IMR-90 (cell line): Measurements from ENCODE around the gene CAMSAP3. TPM values are rescaled to one million over a fixed set of nuclear protein-coding genes. Genes with fewer than 3 reads are reported as not detected.

Source experiments
- ATAC-seq: fragments of 200-7000 bp; cut with Tn5 transposase; 2 replicates; pipeline ENCODE4 v1.9.1; 2020; ENCODE audit warnings: low read depth, mild to moderate bottlenecking, moderate library complexity
- BruUV-seq: library from RNA; stranded (reverse); fragments of 400-500 nt; replicated peaks from 2 replicates; lab custom pipeline; 2021; lab: Mats Ljungman, UMichigan
- CTCF ChIA-PET: fragments of 300-600 bp; formaldehyde crosslinking; extraction: SDS; loops from one replicate; lab custom pipeline; 2021; ENCODE audit warnings: antibody characterized with exemption; lab: Yijun Ruan, JAX
- POLR2A ChIA-PET: fragments of 300-600 bp; sonication (Branson Sonifier 250); formaldehyde crosslinking; loops from one replicate; lab custom pipeline; 2022; ENCODE audit warnings: antibody characterized with exemption; ENCODE audit not compliant: unreplicated experiment; lab: Charles Lee
- DNase-seq: peaks from one replicate; pipeline ENCODE4 v3.0.0; 2013
- H2AFZ ChIP-seq: replicated peaks from 2 replicates; pipeline ENCODE3; 2013; ENCODE audit warnings: low read length, mild to moderate bottlenecking; ENCODE audit not compliant: poor library complexity
- H2AK5ac ChIP-seq: 2 replicates; pipeline ENCODE4 v1.6.1; 2013; ENCODE audit warnings: low read depth, low read length, inconsistent platforms
- H2AK9ac ChIP-seq: replicated peaks from 2 replicates; pipeline ENCODE3; 2013; ENCODE audit warnings: mild to moderate bottlenecking, low read depth, low read length, moderate library complexity; ENCODE audit not compliant: poor library complexity
- H2BK120ac ChIP-seq: 2 replicates; pipeline ENCODE4 v1.6.1; 2013; ENCODE audit warnings: low read depth, low read length, inconsistent platforms
- H2BK15ac ChIP-seq: 3 replicates; pipeline ENCODE4 v1.6.1; 2013; ENCODE audit warnings: low read depth, low read length, inconsistent platforms
- H2BK20ac ChIP-seq: 2 replicates; pipeline ENCODE4 v1.6.1; 2013; ENCODE audit warnings: low read depth, mild to moderate bottlenecking, inconsistent platforms, low read length, moderate library complexity
- H2BK5ac ChIP-seq: 2 replicates; pipeline ENCODE4 v1.6.1; 2013; ENCODE audit warnings: mild to moderate bottlenecking, low read depth, low read length, inconsistent platforms; ENCODE audit not compliant: poor library complexity, severe bottlenecking
- H3K14ac ChIP-seq: replicated peaks from 2 replicates; pipeline ENCODE4 v1.6.1; 2013; ENCODE audit warnings: low read depth, low read length, inconsistent platforms
- H3K18ac ChIP-seq: 2 replicates; pipeline ENCODE4 v1.6.1; 2013; ENCODE audit warnings: low read depth, low read length, control low read depth
- H3K23ac ChIP-seq: 2 replicates; pipeline ENCODE4 v1.6.1; 2013; ENCODE audit warnings: low read depth, low read length, inconsistent platforms
- H3K27ac ChIP-seq: 2 replicates; pipeline ENCODE4 v1.5.1; 2013; ENCODE audit warnings: mild to moderate bottlenecking, control low read depth, low read length; ENCODE audit not compliant: insufficient read depth
- H3K27me3 ChIP-seq: 2 replicates; pipeline ENCODE4 v1.6.1; 2013; ENCODE audit warnings: low read length; ENCODE audit not compliant: control insufficient read depth, insufficient read depth
- H3K36me3 ChIP-seq: 2 replicates; pipeline ENCODE4 v1.6.1; 2013; ENCODE audit warnings: low read length, mixed read lengths; ENCODE audit not compliant: control insufficient read depth, insufficient read depth
- H3K4ac ChIP-seq: 2 replicates; pipeline ENCODE4 v1.6.1; 2013; ENCODE audit warnings: low read depth, low read length, inconsistent platforms
- H3K4me1 ChIP-seq: 2 replicates; pipeline ENCODE4 v1.6.1; 2013; ENCODE audit warnings: low read length, mixed read lengths; ENCODE audit not compliant: control insufficient read depth, insufficient read depth
- H3K4me2 ChIP-seq: 2 replicates; pipeline ENCODE4 v1.6.1; 2013; ENCODE audit warnings: low read depth, mild to moderate bottlenecking, control low read depth, low read length, moderate library complexity
- H3K4me3 ChIP-seq: 2 replicates; pipeline ENCODE4 v1.5.1; 2013; ENCODE audit warnings: low read depth, mild to moderate bottlenecking, control low read depth, low read length, moderate library complexity; ENCODE audit not compliant: insufficient read depth
- H3K56ac ChIP-seq: 2 replicates; pipeline ENCODE4 v1.6.1; 2013; ENCODE audit warnings: low read length, inconsistent platforms; ENCODE audit not compliant: insufficient read depth; ENCODE audit errors: extremely low read depth
- H3K79me1 ChIP-seq, 2 experiments: 2 replicates each; pipeline ENCODE4 v1.6.1; 2013; ENCODE audit warnings: low read length in 2 of 2, inconsistent platforms in 1 of 2, low read depth in 1 of 2
- H3K9ac ChIP-seq: 2 replicates; pipeline ENCODE4 v1.6.1; 2013; ENCODE audit warnings: low read depth, low read length, control low read depth
- H3K9me1 ChIP-seq: 2 replicates; pipeline ENCODE4 v1.6.1; 2013; ENCODE audit warnings: low read length, inconsistent platforms; ENCODE audit not compliant: insufficient read depth
- H3K9me3 ChIP-seq: 2 replicates; pipeline ENCODE4 v1.6.1; 2013; ENCODE audit warnings: low read length; ENCODE audit not compliant: control insufficient read depth, insufficient read depth
- H4K20me1 ChIP-seq: 2 replicates; pipeline ENCODE4 v1.6.1; 2013; ENCODE audit warnings: low read length, inconsistent platforms; ENCODE audit not compliant: insufficient read depth
- H4K5ac ChIP-seq: 2 replicates; pipeline ENCODE4 v1.6.1; 2013; ENCODE audit warnings: mild to moderate bottlenecking, low read depth, low read length, control low read depth
- H4K8ac ChIP-seq, 2 experiments: 2 replicates each; pipeline ENCODE4 v1.6.1; 2013; ENCODE audit warnings: low read depth in 2 of 2, low read length in 2 of 2, control low read depth in 1 of 2, inconsistent platforms in 1 of 2
- H4K91ac ChIP-seq: 2 replicates; pipeline ENCODE4 v1.6.1; 2013; ENCODE audit warnings: low read depth, low read length, inconsistent platforms; ENCODE audit not compliant: insufficient read depth
- CEBPB ChIP-seq: IDR thresholded peaks from 2 replicates; pipeline ENCODE4 v1.6.1; 2012; ENCODE audit warnings: low read depth, low read length, improper control_type of control experiment
- CTCF ChIP-seq: conservative IDR thresholded peaks from 2 replicates; pipeline ENCODE4 v1.5.1; 2012; ENCODE audit warnings: mild to moderate bottlenecking, low read depth, low read length, improper control_type of control experiment
- MAFK ChIP-seq: IDR thresholded peaks from 2 replicates; pipeline ENCODE4 v1.6.1; 2012; ENCODE audit warnings: low read depth, low read length, improper control_type of control experiment
- NFE2L2 ChIP-seq: fragments of 150-350 bp; IDR thresholded peaks from 2 replicates; pipeline ENCODE4 v1.6.1; 2016; ENCODE audit warnings: low read depth, mild to moderate bottlenecking, low read length
- RAD21 ChIP-seq: IDR thresholded peaks from 2 replicates; pipeline ENCODE4 v1.6.1; 2012; ENCODE audit warnings: low read length, improper control_type of control experiment
- RCOR1 ChIP-seq: IDR thresholded peaks from 2 replicates; pipeline ENCODE4 v1.6.1; 2012; ENCODE audit warnings: mild to moderate bottlenecking, low read length, improper control_type of control experiment; ENCODE audit not compliant: insufficient replicate concordance
- RFX5 ChIP-seq: IDR thresholded peaks from 2 replicates; pipeline ENCODE4 v1.8.0; 2012; ENCODE audit warnings: low read depth, mild to moderate bottlenecking, low read length, moderate library complexity
- USF2 ChIP-seq: fragments of 150-350 bp; IDR thresholded peaks from 2 replicates; pipeline ENCODE4 v1.6.1; 2017; ENCODE audit warnings: mild to moderate bottlenecking, antibody characterized with exemption, low read length, low read depth
- WGBS, 2 experiments: methylation state at CpG; one replicate each; pipeline versions ENCODE4 v1.1.5 to v1.1.7; 2013; ENCODE audit warnings: missing lambda C conversion rate in 2 of 2; ENCODE audit not compliant: insufficient read length in 1 of 2; ENCODE audit errors: extremely low coverage in 2 of 2; 5-methylcytosine and 5-hydroxymethylcytosine counted together
- dilution Hi-C: fragments of 300-500 bp; cut with HindIII; formaldehyde crosslinking; loops from one replicate; pipeline ENCODE4 v1.14.3; 2018; ENCODE audit warnings: low sequenced_read_pairs; ENCODE audit not compliant: unreplicated experiment
- in situ Hi-C: fragments of 300-500 bp; cut with MboI; formaldehyde crosslinking; loops from 3 replicates; pipeline ENCODE4 v1.14.3; 2019; ENCODE audit warnings: low sequenced_read_pairs, inconsistent platforms, mixed read lengths
- intact Hi-C: fragments of 100-400 bp; cut with micrococcal nuclease; formaldehyde crosslinking; loops from 2 replicates; pipeline ENCODE4 v1.10.0; 2022
- polyA plus RNA-seq, 3 experiments: library from polyadenylated mRNA; depleted of rRNA; stranded (reverse); fragments of >200 nt; gene quantifications; 2 replicates each; pipeline ENCODE4 v1.2.3, GENCODE V29; 2012; ENCODE audit warnings: low replicate concordance in 1 of 3
- total RNA-seq: library from RNA; depleted of rRNA; stranded (reverse); fragments of >200 nt; gene quantifications from 2 replicates; pipeline ENCODE4 v1.2.3, GENCODE V29; 2012

Gene CAMSAP3
- total and polyA plus RNA-seq, 2 of the 4 experiments (the other 2 are of a cell fraction): not detected

- Histone ChIP-seq H3K27me3 (no peaks in the 10 kb centered on the region), H3K4me2 (no peak overlapping the region), H3K27ac (no peak overlapping the region), H3K56ac (no peak overlapping the region), H2AFZ (no peak overlapping the region), H3K4me3 (no peak overlapping the region), H3K4me1 (no peaks in the 10 kb centered on the region), H4K8ac (no peak overlapping the region), H3K23ac (no peak overlapping the region), H2AK9ac (no peak overlapping the region), H3K9me3 (no peaks in the 10 kb centered on the region), H2AK5ac (no peak overlapping the region), H2BK120ac (no peak overlapping the region), H3K79me1 (no peaks in the 10 kb centered on the region), H3K4ac (no peak overlapping the region), H3K14ac (no peak overlapping the region), H3K36me3 (peaks cover 48% of the 10 kb centered on the region), H3K9me1 (0 out of 2 replicates have a peak, but pooled peaks cover 3% of the 10 kb centered on the region), H2BK5ac (no peak overlapping the region), H3K18ac (no peak overlapping the region), H2BK20ac (no peak overlapping the region), H2BK15ac (no peak overlapping the region; the same call in 2 of the 3 replicates), H4K91ac (no peak overlapping the region), H4K20me1 (no peaks in the 10 kb centered on the region), H3K9ac (no peak overlapping the region), H4K5ac (no peak overlapping the region)
- ChIA-PET POLR2A (no interaction called here), CTCF (no interaction called here)
- ATAC-seq: no peak
- intact Hi-C loops (no loop called here), in situ Hi-C loops (no loop called here), dilution Hi-C loops (no loop called here)
- TF ChIP-seq RCOR1: no peak
- no peak for TF ChIP-seq RAD21
- no peak for TF ChIP-seq NFE2L2
- no peak for TF ChIP-seq USF2
- TF ChIP-seq MAFK: no peak
- no peak for TF ChIP-seq CEBPB
- TF ChIP-seq CTCF: no peak
- TF ChIP-seq RFX5: no peak
- no CpG with 5 or more reads among the region's 2 CpGs for WGBS, 2 experiments
- no peak for DNase-seq
- no TSS peak for BruUV-seq
Measured at GRCh38 chr19:7560255-7560654, 35.4 kb upstream of the CAMSAP3 start.
